SK-N-SH treated with all-trans-retinoic acid at 6 μM for 48 hours (cell line): Measurements from ENCODE around the gene ELF3.

Source experiments
- ESRRG ChIP-seq: fragments of 250-450 bp; sonication (Bioruptor Pico); IDR thresholded peaks from 2 replicates; pipeline ENCODE4 v1.6.1; 2021; ENCODE audit warnings: mild to moderate bottlenecking
- PATZ1 ChIP-seq: fragments of 250-450 bp; sonication (Bioruptor Pico); IDR thresholded peaks from 2 replicates; pipeline ENCODE4 v1.8.0; 2020; ENCODE audit warnings: mild to moderate bottlenecking, moderate library complexity, borderline replicate concordance
- RARB ChIP-seq: fragments of 250-450 bp; sonication (Bioruptor Pico); IDR thresholded peaks from 2 replicates; pipeline ENCODE4 v1.8.0; 2021; ENCODE audit warnings: mild to moderate bottlenecking, moderate library complexity
- ZNF70 ChIP-seq: fragments of 450-650 bp; formaldehyde crosslinking; IDR thresholded peaks from 2 replicates; pipeline ENCODE4 v1.5.0; 2020; ENCODE audit warnings: mild to moderate bottlenecking, moderate library complexity
- ZNF8 ChIP-seq: fragments of 450-650 bp; formaldehyde crosslinking; IDR thresholded peaks from 2 replicates; pipeline ENCODE4 v1.5.0; 2020; ENCODE audit warnings: mild to moderate bottlenecking, moderate library complexity

GRCh38 chr1:202034149-202034682, 23.8 kb downstream of the ELF3 start:
- no peak for TF ChIP-seq ESRRG (CRISPR knock-in tag)
- no peak for TF ChIP-seq RARB
- TF ChIP-seq ZNF8 (CRISPR knock-in tag) = no peak
- no peak for TF ChIP-seq PATZ1 (CRISPR knock-in tag)
- TF ChIP-seq ZNF70 (CRISPR knock-in tag) = no peak
